GM19025 (cell line): ENCODE measurements around the gene PRR18.

Experiments used
- ATAC-seq: cut with Tn5 transposase; IDR thresholded peaks from one replicate; pipeline ENCODE4 v1.9.1; 2021; ENCODE audit warnings: mild to moderate bottlenecking, low read depth, moderate library complexity; ENCODE audit not compliant: unreplicated experiment

The PRR18 gene

DNA sequence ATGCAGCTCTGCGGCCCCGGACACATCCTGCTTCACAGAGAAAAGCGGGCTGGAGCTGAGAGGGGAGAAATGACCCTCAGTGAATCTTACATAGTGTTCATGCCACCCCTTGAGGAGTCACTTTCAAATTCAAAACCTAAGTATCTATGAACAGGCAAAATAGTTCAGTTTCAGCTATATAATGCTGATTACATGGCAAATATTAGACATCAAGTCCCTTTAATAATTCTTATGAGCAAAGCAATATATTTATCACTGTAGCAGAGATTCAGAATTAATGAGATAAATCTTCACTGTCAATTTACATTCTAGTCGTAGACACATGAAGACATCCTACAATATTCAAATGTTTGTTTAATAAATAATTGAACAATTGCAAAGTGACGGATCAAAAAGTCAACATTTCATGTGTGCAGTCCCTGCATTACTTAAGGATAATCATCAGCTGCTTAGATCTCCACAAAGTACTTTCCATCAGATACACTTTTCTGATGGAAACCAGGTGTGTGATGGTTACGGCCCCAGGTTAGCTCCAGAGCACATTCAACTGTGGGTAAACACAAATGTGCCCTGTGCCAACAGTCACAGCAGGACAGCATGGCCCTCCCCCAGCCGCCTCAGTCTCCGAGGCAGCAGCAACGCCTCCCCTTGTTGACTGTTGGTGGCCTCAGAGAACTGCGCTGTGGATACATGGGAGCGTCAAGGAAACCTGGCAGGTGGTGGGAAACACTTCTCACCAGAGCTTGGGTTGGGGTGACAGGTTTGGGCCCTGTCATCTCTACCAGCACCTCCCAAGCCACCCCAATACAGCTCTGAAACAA is 787 bp upstream of the PRR18 start:
- ATAC-seq: no peak

DNA sequence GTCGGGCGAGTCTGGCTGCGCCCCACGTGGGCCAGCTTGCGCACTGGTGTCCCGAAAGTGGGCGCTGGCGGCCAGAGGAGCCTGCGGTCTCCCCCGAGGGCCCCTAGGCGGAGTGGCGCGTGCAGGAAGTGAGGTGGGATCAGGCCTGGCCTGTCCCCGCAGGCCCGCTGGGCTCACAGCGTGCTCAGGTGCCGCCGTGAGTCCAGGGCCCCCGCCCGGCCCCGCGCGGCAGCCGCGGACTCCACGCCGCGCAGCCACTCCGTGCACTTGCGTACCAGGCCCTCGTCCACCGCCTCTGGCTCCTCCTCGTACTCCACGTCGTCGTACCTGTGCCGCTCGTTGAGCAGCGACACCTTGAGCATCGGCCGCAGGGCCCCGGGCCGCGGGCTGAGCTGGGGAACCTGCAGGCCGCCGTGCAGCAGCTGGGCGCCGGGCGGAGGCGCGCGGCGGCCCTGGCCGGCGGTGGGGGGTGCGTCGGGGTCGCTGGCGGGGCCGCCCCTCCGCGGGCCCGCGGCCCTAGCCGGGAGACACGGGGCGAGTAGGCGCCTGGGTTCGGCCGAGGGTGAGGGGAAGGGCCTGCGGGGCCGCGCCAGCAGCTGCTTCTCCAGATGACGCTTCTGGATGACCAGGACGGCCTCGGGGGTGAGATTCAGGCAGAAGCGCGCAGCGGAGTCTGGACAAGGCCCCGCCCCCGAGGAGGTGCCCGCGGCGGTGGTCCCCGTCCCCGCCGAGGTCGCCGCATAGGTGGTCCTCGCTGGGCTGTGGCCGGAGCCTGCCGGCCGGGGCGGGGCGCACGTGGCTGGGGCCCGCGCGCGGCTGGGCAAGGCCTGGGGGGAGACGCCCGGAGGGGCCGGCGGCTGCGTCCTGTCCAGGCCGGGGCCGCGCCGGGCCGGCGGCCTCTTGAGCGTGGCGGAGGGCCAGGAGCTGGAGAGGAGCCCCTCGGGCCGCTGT is 835 bp downstream of the PRR18 start:
- ATAC-seq: peak; percentile 25

DNA sequence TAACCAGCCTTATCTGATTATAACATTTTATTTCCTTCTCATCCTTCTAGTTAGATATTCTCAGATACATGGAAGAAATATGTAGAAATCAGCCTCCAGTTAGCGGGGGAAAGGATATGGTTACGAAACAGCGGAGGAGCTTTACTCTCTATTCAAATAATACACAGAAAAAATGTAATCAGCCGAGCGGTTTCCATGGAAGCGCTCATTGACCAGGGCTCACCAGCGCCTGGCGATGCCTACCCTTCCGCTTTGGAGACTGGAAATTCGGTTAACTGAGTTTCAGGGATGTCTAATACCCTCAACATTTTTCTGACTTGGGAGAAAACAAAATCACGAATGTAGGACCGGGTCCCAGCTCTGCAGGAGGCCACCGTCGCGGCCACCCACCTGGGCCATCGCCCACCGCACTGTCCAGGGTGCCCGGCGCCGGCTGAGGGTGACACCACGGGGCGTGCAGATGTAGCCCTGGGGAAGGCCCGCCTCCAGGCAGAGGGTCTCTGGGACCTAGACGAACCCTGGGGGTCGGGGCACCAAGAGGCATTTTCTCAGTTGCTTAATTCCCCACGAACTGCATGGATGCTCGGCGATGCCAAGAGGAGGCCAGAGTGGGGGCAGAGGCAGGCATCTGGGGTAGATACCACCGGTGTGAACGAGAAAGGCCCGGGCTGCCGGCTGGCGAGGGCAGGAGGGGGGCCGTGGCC is 1.7 kb downstream of the PRR18 start:
- ATAC-seq: no peak

DNA sequence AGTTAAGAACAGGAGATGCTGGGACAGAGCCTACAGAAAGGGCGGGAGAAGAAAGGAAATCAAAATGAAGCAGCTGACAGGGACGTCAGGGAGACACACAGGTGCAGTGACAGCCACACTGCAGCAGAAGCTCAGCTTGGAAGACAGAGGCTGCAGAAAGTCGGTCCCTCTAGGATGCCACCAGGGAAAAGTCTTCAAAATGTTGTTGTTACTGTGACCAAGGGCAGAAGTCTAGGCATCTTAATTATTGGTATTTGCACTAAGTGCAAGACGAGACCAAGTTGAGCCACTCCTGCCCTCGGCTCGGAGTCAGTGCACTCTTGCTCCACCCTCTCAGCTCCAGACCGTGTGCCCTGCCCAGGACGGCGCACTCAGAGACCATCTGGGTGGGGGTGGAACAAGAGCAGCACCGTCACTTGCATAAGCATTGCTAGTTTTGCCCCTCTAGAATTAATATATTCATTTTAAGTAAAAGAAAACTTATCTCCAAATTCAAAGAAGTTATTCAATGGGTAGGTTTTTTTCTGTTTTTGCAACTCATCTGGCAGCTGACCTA is 2.6 kb downstream of the PRR18 start:
- ATAC-seq: no peak

DNA sequence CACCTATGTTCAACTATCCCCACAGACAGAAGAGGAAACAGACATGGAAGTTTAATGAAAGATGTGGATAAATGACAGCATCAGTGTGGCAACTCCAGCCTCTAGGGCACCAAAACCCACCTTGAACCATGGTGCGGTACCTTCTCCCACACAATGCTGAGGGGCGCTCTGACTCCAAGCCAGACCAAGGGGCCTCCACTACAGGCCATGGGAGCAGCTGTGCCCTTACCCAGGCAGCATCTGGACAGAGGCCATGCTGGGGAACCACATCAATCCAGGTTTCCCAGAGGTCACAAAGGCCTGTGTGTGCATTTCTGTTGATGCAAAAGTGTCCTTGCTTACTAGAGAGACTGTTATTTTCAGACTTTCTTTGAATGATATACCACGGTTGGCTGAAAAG is 4.1 kb downstream of the PRR18 start:
- ATAC-seq: no peak

DNA sequence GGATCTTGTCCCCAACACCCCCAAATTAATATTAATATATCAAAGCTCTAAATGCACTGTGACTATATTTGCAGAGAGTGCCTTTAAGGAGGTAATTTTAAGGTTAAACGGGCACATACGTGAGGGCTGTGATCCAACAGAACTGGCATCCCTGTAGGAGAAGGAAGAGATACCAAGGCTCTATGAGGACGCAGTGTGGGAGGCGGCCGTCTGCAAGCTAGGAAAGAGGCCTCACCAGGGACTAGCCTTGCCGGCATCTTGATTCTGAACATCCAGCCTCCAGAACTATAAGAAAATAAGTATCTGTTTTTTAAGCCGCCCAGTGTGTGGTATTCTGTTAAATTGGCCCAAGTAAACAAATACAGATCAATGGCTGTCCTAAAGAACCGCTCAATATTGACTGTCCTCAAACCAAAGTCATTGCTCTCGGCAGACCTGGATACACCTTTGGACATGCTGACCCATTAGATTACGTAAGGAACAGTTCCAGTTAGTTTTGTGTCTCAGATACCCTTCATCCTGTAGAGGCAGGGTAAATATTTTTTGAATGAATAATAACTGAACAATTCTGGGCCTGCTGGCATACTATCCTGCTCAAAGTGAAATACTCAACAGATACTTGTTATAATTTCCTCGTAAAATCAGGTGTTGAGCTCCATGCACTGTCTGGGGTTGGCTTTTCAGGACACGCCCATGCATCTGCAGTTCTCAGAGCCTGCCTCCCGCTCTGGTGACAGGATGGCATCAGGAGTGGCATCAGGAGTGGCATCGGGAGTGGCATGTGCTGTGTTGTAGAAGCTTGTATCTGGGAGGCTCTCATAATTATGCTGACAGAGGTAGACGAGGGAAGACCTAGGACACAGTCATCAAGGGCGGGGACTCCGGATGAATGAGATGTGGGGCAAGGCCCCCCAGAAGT is 6.3 kb downstream of the PRR18 start:
- no peak for ATAC-seq

DNA sequence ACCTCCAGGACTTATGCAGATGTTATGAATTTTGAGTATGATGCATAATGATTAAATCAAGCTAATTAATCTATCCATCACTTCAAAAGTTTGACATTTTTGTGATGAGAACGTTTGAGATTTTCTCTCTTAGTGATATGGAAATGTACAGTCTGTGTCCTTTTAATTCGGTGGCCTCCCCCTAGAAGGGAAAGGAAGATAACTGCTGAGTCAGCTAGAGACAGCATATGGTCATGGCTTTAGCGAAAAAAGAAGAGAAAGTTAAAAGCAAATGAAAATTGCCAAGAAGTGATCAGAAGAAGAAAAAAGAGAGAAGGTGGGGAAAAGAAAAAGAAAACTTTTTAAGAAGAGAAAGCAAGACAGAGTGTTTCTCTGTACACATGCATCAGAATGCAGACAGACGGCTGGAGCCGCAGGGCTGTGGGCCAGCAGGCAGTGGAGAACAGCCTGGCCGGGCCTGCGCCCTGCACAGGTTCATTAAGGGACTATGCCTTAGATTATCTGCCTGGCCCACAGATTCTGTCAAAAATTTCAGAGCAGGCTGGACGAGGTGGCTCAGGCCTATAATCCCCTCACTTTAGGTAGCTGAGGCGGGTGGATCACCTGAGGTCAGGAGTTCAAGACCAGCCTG is 7.7 kb downstream of the PRR18 start:
- no peak for ATAC-seq

DNA sequence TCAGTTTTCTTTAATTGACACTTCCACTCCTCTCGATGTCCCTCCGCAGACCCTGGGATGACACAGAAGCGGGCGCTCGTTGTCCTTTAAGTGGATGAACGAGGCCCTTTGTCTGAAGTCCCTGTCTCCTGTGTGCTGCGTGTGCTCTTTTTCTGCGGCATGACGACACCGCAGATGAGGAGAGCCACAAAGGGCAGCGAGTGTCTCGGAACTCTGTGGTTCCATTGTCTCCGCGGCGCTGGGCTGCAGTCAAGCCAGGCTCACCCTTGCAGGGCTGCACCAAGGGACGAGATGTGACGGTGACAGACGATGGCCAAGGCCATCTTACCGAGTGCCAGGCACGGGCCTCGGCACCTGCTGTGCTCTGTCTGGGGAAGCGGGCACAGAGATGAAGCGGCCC is 10.6 kb downstream of the PRR18 start:
- no peak for ATAC-seq

DNA sequence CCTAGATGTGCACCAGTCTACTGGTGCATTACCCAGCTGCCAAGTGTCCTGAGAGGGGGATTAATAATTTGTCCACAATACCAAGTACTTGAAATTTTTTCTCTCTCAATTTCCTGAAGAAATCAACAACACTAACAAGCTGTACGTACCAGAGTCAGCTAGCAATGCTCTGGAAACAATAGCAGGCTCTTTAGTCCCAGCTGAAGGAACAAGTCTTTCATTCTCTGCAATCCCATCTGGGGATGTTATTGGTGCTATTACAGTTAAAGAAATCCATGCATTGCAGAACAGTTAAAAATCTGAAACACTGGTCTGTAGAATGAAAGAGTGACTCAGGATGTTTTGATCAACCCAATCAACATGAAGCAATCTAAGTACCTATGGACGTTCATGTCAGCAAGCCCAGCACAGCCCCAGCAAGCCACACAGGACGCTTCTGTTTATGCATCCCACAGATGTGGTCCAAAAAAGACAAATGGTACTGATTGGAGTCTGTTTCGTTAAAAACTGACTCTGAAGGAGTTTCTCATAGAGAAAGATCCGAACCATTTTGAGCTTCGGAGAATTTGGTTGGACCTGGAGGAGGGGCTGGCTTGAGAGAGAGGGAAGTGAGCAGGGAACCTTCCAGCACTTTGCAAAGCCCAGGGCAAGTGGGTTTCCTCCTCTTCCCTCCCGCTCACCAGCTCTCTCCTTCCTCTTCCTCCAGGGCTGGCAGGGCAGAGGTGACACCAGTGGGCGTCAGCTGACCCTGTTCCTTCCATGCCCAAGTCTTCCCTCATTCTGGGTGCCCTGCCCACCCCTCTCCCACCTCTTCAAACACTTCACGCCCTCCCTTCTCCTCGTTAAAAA is 11.9 kb downstream of the PRR18 start:
- ATAC-seq: no peak

DNA sequence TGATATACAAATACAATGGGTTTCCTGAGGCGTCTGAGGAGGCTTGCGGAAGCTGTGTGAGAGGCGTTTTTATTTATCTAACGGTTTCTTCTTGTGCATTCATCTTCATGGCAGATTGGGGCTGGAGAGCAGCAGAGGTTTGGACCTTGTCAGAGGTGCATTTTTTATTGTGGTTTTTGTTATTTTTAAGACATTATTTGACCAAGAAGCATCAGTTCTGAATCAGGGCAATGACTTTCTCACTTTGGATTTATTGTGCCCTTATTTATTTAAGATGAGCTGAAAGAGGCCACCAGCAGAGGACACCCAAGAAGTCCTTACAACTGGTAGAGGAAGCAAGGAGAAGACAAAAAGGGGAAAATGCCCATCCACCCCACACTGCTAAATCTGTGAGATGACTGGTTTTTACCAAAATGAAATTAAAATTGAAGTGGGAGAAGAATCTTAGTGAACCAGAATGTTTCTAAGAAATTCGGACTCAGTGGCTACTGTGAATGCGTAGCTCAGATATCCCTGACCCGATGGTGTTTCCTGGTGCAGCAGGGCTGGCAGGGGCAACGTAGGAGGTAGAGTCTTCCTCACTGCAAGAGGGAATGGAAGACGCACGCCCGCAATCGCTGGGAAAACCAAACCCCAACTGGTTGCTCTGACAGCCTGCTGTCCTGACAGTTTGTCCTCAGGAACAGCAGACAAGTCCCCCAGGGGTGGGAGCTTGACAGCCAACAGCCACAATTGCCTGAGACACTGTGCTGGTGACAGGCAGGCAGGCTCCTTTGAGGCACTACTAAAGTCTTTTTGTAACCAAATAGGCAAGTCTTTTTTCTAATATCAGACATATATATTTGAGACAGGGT is 14.2 kb downstream of the PRR18 start:
- ATAC-seq: no peak

DNA sequence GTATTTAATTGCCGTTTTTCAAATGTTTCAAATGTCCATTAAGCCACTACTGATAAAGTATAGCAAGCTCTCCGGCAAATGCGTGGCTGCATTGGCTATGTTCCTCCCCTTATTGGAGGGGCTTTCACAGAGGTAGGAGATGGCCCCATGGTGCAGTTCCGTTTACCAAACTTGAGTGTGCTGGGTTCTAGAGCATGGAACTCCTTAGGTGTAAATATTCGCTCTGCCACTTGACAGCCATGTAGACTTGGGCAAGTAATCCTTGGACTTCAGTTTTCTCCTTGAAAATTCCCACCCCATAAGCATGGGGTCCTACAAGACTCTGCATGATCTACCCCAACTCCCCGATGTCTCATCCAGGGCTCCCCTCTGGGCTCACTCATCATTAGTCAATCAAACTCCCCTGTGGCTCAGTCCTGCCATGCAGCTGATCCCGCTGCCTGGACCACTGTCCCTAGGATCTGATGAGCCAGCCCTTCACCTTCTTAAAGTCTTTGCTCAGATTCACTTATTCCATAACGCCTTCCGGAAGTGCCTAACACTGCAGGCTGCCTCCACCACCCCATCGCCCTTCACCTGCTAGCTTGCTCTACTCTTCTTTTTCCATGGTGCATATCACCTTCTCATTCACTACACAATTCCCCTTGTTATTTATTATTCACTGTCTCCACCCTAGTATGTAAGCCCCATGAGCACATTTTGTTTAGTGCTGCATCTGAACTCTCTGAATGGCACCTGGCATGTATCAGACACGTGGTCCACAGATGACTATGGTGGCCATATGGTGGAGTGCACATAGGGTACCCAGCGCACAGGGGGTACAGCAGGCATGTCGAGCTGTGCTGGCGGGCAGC is 18.8 kb downstream of the PRR18 start:
- ATAC-seq: no peak

DNA sequence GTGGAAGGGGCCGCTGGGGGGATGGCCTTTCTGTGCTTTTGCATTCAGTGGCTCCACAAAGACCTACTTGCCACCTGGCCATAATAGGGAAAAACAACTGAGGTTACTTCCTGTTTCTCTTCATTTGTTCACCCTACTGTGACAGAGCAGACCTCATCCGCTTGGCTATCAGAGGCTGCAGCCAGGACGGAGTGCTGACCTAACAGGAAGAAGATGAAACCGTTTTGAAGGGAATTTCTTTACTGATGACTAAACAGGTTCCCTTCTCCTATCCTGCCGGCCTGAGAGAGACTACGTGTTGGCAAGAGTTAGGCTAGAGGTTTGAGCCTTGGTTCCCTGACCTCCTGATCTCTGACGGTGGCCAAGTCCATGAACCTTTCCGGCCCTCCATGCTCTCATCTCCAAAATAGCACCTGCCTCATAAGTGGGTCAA is 21.3 kb downstream of the PRR18 start:
- peak; percentile 78 for ATAC-seq

DNA sequence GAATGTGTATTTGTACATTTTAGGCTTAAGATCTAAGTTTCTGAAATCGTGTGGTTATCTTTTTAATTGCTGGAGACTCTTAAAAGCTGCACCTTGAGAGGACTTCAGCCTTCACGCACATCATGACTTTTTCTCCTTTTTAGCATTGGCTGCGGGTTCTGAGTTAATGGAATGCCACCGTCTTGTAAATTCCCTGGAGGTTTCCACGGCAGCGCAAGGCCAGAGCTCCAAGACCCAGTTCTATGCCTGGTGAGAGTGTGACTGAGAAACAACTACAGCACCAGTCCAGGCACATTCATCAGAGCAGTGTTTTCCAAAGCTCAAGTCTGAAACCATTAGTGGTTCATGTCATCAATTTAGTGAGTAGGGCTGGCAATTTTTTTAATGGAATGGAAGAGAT is 23.0 kb downstream of the PRR18 start:
- no peak for ATAC-seq

DNA sequence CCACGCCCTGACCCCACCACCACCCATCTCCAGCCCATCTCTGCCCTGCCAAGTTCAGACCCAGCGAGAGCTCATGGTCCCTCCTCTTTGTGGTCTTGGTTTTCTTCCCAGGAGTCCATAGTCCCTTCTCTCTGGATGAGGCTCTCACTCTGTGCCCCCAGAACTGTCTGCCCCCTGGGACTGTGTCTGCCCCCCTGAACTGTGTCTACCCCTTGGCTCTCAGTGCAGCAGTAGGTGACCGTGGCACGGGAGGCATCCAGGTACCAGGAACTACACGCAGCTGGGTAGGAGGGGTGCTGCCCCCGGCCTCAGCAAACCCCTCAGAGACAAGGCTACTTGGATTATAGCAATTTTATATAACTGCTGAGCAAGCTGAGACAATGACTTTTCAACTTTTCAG is 23.6 kb downstream of the PRR18 start:
- ATAC-seq: no peak

DNA sequence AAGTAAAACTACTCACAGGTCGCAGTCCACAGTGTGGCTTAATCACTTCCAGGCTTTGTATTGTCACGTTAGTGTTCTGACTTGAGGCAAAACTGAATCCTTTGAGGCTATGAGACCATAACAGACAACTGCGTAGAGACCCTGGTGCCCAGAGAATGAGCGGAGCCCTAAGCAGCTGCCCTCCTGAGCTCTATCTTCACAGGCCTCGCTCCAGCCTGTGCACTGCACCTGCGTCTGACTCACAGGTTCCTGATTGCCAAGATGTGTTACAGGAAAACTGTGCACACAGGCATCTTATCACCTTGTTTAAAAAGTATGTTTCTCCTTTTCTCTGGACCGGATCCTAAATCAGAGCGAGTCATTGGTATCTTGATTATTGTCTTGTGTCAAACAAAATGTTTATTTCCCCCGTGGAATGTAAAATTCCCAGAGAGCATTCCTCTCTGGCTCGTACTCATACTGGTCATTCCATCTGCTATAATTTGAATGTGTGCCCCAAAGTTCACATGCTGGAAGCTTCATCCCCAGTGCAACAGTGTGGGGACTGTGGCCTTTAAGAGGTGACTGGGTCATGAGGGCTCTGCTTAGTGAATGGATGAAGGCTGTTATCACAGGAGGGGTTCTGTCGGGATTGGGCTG is 25.7 kb downstream of the PRR18 start:
- ATAC-seq: no peak

DNA sequence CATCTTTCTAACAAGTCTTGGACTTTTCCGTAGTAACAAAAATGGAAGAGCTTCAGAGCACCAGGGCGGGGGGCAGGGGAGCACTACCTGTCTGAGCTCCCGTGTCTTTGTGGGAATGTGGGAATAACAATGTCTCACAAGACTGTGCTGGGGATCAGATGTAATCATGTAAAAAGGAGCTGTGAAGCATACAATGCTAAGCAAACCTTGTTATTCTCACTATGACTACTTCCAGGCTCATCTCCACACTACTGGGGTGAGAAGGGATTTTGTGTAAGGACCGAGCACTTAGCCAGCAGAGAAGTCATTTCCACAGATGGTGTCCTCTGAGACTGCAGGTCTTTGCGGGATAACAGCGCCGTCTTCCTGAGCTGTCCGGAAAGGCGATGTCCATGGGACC is 27.1 kb downstream of the PRR18 start:
- no peak for ATAC-seq
